Measurements from ENCODE around the gene UBE2Q1.
A peak's percentile ranks its signal among the peaks of the same experiment; 100 is the strongest.

Gene UBE2Q1

DNA sequence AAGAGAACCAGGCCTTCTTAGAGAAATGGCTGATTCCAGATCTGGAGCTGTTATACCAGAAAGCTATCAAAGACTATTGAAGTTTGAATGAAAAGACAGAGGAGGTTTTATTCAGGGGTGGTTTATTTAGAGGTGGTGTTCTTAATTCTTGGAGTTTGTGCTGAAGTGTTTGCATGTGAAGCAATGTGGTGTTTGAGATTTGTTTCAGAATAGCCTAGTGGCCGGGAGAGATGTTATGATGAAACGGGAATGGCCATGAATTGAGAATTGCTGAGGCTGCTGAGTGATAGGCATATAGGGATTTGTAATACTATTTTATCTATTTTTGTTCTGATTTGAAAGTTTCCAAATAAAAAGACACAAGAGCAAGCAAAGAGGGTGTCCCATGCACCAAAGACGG is 45.7 kb downstream of the UBE2Q1 start:
- Mint-ChIP-seq H3K4me3 (no peak overlapping the region), H3K9me3 (no peaks in the 10 kb centered on the region), H3K36me3 (no peaks in the 10 kb centered on the region), H3K27me3 (peaks cover 3% of the 10 kb centered on the region), H3K27ac (peak overlapping the region; percentile 68), H3K4me1 (no peaks in the 10 kb centered on the region)

DNA sequence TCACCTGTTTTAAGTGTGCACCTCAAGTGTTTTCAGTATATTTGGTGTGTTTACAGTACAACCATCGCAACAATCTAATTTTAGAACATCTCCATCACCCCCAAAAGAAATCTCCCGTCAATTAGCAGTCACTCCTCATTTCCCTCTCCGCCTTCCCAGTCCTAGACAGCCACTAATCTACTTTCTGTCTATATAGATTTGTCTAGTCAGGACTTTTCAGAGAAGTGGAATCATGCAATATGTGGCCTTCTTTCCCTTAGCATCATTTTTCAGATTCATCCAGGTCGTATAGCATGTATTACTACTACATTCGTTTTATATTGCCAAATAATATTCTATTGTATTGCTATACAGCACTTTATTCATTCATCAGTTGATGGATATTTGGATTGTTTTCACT is 54.6 kb downstream of the UBE2Q1 start:
- peak overlapping the region; percentile 62 for H3K4me3 Mint-ChIP-seq
- no peaks in the 10 kb centered on the region for H3K9me3 Mint-ChIP-seq
- H3K4me1 Mint-ChIP-seq, result peaks cover 3% of the 10 kb centered on the region
- no peaks in the 10 kb centered on the region for H3K36me3 Mint-ChIP-seq
- H3K27ac Mint-ChIP-seq, result no peak overlapping the region
- peaks cover 32% of the 10 kb centered on the region for H3K27me3 Mint-ChIP-seq

DNA sequence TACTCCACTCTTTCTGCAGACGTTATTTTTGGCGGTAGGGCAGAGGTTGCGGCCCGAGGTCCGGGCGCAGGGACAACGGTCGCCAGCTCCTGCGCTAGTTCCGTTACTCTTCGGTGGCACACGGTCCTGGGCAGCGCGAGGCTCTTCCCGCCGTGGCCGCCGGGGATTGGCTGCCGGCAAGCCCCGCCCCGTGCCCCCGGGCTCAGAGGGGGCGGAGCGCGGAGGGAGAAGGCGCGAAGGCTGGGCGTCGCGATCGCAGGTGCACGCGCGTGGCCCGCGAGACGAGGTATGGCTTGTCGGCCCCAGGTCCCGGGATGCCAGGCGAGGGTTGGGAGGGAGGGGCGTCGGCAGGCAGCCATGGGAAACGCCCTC is 55.7 kb downstream of the UBE2Q1 start:
- H3K4me1 Mint-ChIP-seq, result peaks cover 3% of the 10 kb centered on the region
- H3K9me3 Mint-ChIP-seq, result no peaks in the 10 kb centered on the region
- H3K36me3 Mint-ChIP-seq, result no peaks in the 10 kb centered on the region
- peaks cover 31% of the 10 kb centered on the region for H3K27me3 Mint-ChIP-seq
- H3K27ac Mint-ChIP-seq, result no peak overlapping the region
- H3K4me3 Mint-ChIP-seq, result peak overlapping the region; percentile 66

DNA sequence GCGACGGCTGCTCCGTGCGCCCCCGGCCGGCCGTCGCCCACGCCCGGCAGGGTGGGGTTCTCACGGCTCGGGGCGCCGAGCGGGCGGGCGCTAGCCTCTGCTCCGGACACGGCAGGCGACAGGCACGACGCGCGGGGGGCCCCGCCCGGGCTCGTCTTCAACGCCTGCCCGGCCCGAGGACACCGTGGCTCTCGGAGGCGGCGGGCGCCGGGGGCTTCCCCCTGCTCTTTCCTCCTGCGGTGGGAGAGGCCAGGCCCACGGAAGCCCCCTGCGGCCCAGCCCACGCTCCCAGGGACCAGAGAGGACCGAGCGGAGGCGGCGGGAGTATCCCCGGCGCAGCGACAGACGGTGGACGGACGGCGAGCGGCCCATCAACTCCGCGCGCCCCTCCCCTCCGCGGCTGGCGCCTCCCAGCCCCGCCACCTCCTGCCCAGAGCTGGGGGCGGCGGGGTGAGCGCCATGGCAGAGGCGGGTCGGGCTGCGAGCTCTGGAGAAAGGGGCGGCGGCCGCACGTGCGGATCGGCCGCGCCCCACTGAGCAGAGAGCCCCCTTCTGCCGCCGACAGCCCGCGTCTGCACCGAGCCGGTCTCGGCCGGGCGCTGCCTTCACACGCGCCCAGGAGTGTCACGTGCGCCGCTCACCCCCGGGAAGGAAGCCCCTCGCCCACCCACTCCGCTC is 56.3 kb downstream of the UBE2Q1 start, which contains the start of the genes SHE and TDRD10:
Gene SHE, minus strand, starts transcription at position 347 of the 678 bp plus-strand sequence. CDS start 386 bp downstream, outside the sequence.
Gene TDRD10, plus strand, starts transcription at position 154 of the 678 bp plus-strand sequence. CDS start 4,685 bp downstream, outside the sequence.
- no peaks in the 10 kb centered on the region for H3K9me3 Mint-ChIP-seq
- H3K27me3 Mint-ChIP-seq, result peaks cover 29% of the 10 kb centered on the region
- H3K36me3 Mint-ChIP-seq, result no peaks in the 10 kb centered on the region
- peak within 1 kb of the TSS; percentile 66 for H3K4me3 Mint-ChIP-seq
- H3K27ac Mint-ChIP-seq, result peak within 1 kb of the TSS; percentile 59
- H3K4me1 Mint-ChIP-seq, result peaks cover 5% of the 10 kb centered on the region

DNA sequence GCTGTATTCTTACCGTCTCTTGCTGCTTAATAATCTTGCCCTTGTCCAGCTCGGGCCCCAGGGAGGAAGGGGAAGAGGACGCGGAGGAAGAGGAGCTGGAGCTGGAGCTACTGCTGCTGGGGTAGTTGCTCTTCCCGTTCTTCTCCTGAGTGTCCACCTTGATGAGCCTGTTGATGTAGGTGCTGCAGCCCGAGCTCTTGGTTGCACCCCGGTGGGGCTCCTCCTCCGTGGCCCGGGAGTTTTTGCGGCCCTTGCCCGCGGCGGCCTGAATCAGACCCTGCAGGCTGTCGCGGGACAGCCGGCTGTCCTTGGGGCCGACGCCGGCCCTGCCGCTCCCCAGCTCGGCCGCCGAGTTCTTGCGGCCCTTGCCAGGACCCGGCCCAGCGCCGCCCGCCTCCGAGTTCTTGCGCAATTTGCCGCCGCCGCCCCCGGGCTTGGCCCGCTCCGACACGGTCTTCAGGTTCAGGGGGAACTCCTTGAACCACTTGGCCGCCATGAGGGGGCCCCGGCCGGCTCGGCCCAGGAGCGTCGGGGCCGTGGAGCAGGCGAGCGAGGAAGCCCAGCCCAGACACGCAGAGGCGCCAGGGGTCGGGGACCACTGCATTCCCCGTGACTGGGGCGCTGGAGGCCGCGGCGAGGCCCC is 56.9 kb downstream of the UBE2Q1 start:
- H3K9me3 Mint-ChIP-seq, result no peaks in the 10 kb centered on the region
- H3K36me3 Mint-ChIP-seq, result no peaks in the 10 kb centered on the region
- peaks cover 11% of the 10 kb centered on the region for H3K4me1 Mint-ChIP-seq
- peak overlapping the region; percentile 39 for H3K4me3 Mint-ChIP-seq
- H3K27me3 Mint-ChIP-seq, result peaks cover 29% of the 10 kb centered on the region
- peak overlapping the region; percentile 59 for H3K27ac Mint-ChIP-seq

DNA sequence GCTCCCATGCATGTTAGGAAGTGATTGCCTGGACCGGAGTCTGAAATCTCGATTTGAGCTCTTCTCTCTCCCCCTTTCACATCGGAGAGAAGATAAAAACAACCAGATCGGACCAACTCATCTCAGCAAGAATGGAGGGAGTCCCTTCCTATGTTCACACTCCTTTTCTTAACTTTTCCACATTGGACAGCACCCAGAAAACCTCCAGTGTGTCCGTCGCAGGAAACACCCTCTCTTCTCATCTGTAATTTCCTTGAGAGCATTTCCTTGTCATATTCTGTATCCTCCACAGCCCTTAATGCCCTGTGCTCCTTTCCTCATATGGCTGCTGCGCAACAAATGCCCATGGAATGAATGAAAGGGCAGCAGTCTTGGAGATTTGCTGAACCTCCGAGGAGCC is 57.9 kb downstream of the UBE2Q1 start:
- Mint-ChIP-seq H3K9me3 (no peaks in the 10 kb centered on the region), H3K4me1 (peaks cover 21% of the 10 kb centered on the region), H3K27me3 (peaks cover 27% of the 10 kb centered on the region), H3K4me3 (no peak overlapping the region), H3K27ac (no peak overlapping the region), H3K36me3 (no peaks in the 10 kb centered on the region)

DNA sequence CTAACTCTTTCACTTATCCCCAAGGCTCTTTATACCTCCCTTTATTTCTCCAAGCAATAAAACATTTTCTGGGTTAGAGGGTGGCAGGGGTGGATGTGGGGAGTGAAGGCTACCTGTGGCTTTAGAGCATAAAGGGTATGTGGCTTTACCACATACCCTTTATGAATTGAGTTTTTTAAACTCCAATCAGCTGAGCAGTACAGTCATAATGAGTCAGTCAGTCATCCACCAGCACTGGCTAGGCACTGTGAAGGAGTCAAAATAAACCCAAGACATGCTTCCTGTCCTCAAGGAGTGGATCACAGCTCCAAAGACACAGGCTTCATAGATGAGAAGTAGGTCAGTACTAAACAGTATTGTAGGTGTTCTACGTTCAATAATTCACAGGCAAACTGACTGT is 59.0 kb downstream of the UBE2Q1 start:
- Mint-ChIP-seq H3K9me3 (no peaks in the 10 kb centered on the region), H3K27me3 (peaks cover 26% of the 10 kb centered on the region), H3K4me1 (peaks cover 24% of the 10 kb centered on the region), H3K4me3 (no peak overlapping the region), H3K27ac (no peak overlapping the region), H3K36me3 (no peaks in the 10 kb centered on the region)
